Posterior vena cava (tissue), 2 donors: ENCODE data around the gene HIVEP3. TPM values are rescaled to one million over a fixed set of nuclear protein-coding genes. Genes with fewer than 3 reads are reported as not detected.

Experiments used
- DNase-seq: peaks from one replicate; pipeline ENCODE4 v3.0.0-alpha.2; 2020; ENCODE audit warnings: low spot score
- intact Hi-C, 2 donors: fragments of 100-400 bp; cut with DNase I; formaldehyde crosslinking; loops; one replicate each; pipeline versions ENCODE4 v1.14.1 to v1.14.2; 2022 to 2023
- total RNA-seq, 2 donors: library from RNA; stranded (reverse); fragmentation: NEBNext Ultra II Directional; extraction: Animal tissue kit (Norgen Biotek cat#: 25700); gene quantifications; one replicate each; pipeline ENCODE4 v1.2.1, GENCODE V29; 2021
- donor health status: DM: yes; HTN: yes; CAD: no.
- donor health status: DM: yes; HTN: yes; CAD: no.

HIVEP3 gene
- total RNA-seq, 2 donors from 2014 or later, result 4.1 to 5.5 TPM

DNA sequence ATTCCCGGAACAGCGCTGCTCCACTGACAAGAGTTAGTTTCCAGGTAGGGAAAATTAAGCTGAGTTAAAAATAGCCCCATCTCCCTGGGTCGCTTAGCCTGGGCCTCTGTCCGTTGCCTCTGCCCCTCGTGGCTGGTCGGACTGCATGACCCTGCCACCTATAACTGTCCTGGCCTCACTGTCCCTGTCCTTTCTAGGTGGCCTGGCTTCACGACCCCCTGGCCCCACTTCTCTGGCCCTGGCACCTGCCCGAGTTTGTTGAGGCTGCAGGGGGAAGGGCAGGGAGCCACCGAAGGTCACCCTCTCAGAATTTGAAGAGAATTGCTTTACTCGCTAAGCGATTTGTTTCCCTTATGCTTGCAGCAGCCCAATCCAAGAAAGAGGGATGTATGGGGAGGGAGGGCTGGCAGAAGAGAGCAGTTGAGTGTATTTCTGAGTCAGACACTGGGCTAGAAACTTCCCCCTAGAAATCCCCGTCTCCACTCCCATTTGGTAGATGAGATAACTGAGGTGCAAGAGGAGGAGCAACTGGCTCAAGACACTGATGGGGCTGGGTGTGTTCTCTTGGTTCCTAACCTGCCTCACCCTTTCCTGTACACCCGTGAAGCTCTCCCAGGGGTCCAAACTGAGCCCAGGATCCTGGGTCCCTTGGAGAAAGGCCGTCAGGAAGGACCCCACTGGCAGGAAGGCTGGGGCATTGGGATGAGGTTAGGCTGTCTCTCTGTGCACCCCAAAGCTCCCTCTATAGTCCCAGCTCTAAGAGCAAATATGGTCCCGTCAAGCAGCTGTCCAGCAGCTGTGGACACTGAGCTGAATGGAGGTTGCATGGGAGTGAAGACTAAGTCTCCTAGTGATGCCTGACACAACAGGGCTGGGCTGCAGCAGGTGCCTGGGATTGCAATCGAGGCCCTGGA lies 431.3 kb downstream of the HIVEP3 start:
- DNase-seq, result no peak
- intact Hi-C loops, result loop anchor here in 1 of 2 donors (1.0 kb wide), 1 partner anchor 20 kb away; no protein-coding TSS in a partner anchor

DNA sequence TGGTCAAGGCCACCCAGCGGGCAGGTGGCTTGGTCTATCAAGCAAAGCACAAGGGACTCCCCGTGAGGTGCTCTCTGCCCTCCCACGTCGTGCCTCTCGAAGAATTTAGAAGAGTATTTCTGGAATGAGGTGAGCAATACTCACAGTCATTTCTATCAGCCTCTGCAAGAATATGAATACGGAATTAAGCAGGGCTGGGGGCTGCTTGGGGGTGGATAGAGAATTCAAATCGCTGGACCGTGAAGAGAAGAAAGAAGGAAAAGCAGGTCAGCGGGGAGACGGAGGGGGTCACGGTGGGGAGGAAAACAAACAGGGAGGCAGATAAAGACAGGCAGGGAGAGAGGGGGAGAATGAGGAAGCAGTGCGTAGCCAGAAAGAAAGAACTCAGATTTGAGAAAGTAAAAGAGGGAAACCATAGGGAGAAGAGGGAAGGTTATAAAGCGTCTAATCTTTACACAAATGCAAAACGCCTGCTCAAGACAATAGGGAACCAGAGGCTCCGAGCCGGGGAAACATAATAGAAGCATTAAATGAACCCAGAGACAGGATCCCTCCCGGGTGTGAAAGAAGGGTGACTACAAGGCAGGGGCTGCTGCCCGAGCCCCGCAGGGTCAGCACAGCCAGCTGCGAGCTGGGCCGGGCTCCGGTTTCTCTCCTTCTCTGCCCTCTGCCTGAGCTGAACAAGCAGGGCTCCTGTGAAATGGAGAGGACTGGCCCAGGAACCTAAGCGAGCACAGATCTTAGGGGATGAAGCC lies 432.2 kb downstream of the HIVEP3 start:
- no peak for DNase-seq
- intact Hi-C loops, result loop anchor here in 1 of 2 donors (1.0 kb wide), 1 partner anchor 21 kb away; no protein-coding TSS in a partner anchor

GRCh38 chr1:41486053-41486370 lies 432.7 kb downstream of the HIVEP3 start:
- DNase-seq, result no peak

DNA sequence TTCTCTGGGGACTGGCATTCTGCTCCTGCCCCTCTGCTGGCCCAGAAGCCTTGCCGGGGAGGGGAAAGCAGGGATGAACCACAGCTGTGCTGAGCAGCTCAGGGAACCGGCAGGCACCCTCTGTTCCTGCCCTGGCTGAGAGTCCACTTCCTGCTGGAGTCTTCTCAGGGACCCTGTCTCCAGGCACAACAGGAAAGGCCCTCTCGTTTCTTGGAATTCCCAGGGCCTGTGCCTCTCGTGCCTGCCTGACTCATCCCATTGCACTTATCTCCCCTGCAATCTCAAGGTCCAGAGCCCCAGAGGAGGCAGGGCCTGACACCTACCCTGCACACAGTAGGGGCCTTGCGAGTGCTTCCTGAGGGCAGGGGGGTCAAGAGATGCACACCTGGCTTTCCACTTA lies 433.1 kb downstream of the HIVEP3 start:
- no peak for DNase-seq
- intact Hi-C loops, result no loop called here

More at GRCh38 chr1:41486053-41486370, 432.7 kb downstream of the HIVEP3 start:
- intact Hi-C loops, result no loop called here

DNA sequence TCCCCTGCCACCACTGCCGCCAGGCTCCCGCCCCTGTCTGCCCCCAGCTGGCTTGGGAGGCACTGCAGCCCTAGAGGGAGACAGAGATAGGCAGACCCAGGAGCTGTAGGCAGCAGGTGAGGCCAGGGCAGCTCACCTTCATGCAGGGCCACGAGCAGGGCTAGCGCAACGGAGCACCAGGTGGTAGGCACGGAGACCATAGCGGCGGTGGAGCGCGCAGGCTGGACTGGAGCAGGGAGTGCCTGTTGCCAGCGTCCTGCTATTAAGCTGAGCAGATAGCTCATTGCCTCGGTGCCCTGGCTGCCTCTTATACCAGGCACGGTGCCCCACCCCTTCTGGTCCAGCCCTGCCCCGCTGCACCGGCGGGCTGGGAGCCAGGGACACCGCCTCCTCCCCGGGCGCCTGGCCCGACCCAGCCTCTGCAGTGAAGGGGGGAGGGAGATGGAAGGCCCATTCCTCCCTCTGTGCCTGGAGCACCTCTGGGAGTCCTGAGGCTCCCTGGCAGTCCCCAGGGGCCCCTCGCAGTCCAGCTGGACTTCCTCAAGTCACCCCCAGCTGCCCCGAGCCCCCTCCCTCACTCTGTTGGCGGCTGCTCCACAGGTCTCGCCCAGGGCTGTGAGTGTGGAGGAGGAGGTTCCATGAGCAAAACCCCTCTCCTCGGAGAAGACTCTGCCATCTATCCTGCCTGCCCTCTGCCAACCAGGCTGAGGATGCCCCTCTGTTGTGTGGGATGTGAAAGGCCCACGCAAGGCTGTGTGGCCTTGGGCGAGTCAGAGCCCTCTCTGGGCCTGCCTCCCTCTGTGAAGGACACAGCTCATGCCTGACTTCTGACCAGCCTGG lies 434.1 kb downstream of the HIVEP3 start, which contains the start of gene EDN2:
Gene EDN2, minus strand, starts transcription at position 282 of the 840 bp plus-strand sequence. Its CDS starts 82 bp downstream, at position 200.
- DNase-seq, result no peak
- intact Hi-C loops, result no loop called here

DNA sequence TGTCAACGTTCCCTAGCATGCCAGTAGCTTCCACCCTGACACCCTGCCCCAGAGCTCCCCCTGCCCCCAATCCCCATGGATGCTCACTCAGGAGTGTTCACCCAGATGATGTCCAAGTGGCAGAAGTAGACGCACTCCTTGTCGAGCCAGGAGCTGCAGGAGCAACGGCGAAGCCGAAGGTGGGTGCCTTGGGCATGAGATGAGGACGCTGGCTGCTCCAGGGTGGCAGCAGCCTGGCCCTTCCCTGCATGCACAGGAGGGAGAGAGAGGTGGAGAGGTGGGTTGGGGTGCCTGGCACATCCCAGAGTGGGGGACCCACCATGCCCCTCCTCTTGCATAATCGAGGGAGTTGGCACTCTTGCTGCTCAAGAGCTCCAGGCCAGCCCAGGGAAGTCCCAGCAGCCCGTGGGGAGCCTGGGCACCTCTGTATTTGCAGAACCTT lies 434.7 kb downstream of the HIVEP3 start:
- intact Hi-C loops, result no loop called here
- no peak for DNase-seq

- intact Hi-C loops, result no loop called here
- DNase-seq, result no peak
Measured at GRCh38 chr1:41483001-41483850, 435.5 kb downstream of the HIVEP3 start.

GRCh38 chr1:41482001-41482765 lies 436.5 kb downstream of the HIVEP3 start:
- no peak for DNase-seq
- intact Hi-C loops, result no loop called here

- DNase-seq, result no peak
Measured at GRCh38 chr1:41481109-41481775, 437.5 kb downstream of the HIVEP3 start.

DNA sequence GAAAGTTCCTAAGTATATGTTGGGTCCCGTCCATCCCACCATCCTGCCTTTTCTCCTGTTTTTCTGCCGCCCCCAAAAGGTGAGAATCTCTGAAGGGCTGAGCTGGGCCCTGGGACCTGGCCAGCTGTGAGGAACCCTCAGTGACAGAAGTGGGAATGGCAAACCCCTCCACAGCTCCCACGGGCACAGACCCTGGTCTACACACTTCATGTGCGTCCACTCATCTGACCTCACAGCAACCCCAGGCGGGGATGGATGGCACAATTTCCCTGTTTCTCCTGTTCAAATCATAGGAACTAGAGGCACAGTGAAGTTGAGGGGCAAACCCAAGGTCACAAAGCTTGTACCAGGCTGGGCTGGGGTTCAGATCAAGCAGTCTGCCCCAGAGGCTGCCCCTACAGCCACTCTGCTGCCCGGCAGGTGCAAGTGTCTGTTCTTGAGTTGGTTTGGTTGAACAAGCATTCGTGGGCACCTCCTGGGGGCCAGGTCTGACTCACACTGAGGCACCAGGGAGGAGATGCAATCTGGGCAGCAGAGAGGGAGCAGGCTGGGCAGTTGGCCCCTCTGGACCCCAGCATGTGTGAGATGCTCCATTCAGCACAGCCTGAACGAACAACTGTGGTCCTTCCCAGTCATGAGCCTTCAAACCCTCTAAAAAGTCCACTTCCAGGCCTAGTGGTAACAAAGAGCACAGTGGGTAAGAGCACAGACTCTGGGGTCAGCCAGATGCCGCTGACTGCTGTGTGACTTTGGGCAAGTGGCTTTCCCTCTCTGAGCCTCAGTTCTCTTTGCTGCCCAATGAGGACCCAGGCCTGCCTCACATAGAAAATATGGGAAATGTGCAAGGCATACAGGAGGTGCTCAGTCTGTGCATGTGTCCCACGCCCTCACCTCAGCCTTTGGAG lies 438.3 kb downstream of the HIVEP3 start:
- DNase-seq, result no peak
- intact Hi-C loops, result no loop called here

More at GRCh38 chr1:41481109-41481775, 437.5 kb downstream of the HIVEP3 start:
- intact Hi-C loops, result no loop called here

GRCh38 chr1:41479808-41480160 lies 438.9 kb downstream of the HIVEP3 start:
- intact Hi-C loops, result no loop called here
- DNase-seq, result no peak

DNA sequence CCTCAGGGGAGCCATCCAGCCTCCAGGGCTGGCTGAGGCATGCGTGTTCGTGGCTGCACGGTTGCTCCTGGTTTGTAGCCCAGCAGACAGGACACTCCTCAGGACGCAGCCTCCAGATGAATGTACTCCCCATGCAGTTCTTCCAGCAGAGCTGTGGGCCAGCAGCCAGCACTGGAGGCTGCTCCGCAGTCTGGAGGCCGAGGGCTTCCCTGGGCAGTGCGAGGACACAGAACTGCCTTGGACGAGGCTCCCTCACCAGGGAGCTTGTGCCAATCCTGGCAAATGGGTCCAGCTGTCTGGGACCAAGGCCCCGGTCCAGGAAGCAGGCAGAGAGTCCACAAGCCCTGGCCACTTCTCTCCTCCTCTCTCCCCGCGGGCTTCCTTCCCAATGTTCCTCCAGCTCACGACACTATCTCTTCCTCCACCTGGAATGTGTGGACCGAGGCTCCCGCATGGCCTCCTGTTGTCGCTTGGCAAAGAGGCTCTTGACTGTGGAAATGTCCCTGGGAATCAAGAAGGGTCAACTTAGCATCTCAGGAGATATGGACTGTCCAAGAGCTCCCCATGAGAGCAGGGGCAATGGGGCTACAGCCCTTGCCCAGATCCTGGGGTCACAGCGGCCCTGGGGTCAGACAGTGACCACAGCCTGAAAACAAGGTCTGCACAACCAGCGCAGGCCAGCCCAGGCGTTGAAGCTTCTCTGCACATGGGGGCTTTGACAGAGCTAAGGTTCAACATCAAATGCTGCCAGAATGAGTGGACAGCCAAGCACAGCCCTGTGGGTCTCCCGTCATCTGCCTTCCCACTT lies 439.5 kb downstream of the HIVEP3 start:
- DNase-seq, result peak; percentile 86

GRCh38 chr1:41478118-41478748 lies 440.5 kb downstream of the HIVEP3 start:
- intact Hi-C loops, result no loop called here
- no peak for DNase-seq

More for the DNA sequence above, 439.5 kb downstream of the HIVEP3 start:
- intact Hi-C loops, result no loop called here

DNA sequence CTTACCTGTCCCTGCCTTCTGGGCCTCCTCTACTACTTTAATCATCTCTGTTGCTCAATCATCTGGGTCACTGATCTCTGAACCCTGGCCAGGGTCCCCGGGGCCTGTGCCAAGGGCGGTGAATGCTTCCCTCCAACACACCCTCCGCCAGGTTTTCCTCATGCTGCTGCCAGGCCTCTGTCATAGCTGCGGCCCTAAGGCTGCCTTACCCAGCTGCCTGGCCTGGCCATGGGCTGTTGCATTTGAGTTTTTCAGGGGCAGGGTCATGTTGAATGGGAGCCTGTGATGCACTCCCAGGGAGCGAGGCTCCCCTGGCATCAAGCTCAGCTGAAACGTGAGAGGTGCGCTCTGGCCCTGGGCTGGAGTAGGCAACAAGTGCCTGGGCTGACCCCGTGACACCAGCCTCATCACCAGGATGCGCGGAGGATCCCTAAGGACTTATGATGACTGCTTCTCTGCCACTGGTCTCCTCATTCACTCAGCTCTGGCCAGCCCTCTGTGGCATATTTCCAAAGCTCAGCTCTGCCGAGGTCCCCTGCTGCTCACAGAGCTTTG lies 441.8 kb downstream of the HIVEP3 start:
- intact Hi-C loops, result no loop called here
- no peak for DNase-seq
